ENCODE data around the gene C11orf52.

- no peak for TF ChIP-seq EZH2phosphoT487 (IDR thresholded peaks at IDR 0.05; ENCODE audit: borderline replicate concordance, low read length)
- TF ChIP-seq, protein P1, sequence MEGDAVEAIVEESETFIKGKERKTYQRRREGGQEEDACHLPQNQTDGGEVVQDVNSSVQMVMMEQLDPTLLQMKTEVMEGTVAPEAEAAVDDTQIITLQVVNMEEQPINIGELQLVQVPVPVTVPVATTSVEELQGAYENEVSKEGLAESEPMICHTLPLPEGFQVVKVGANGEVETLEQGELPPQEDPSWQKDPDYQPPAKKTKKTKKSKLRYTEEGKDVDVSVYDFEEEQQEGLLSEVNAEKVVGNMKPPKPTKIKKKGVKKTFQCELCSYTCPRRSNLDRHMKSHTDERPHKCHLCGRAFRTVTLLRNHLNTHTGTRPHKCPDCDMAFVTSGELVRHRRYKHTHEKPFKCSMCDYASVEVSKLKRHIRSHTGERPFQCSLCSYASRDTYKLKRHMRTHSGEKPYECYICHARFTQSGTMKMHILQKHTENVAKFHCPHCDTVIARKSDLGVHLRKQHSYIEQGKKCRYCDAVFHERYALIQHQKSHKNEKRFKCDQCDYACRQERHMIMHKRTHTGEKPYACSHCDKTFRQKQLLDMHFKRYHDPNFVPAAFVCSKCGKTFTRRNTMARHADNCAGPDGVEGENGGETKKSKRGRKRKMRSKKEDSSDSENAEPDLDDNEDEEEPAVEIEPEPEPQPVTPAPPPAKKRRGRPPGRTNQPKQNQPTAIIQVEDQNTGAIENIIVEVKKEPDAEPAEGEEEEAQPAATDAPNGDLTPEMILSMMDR (conservative IDR thresholded peaks at IDR 0.05; ENCODE audit: low read depth, low read length), result no peak
Observed at GRCh38 chr11:111944139-111944538, 25.4 kb downstream of the C11orf52 start.

Data from PC-3 (cell line).